Fibroblast of the aortic adventitia (primary cell): Measurements from ENCODE around the gene VCL. TPM values are rescaled to one million over a fixed set of nuclear protein-coding genes. Genes with fewer than 3 reads are reported as not detected.
"Not testable (repeated sequence)": the region's sequence is repeated elsewhere in the genome, so short reads cannot be mapped to it uniquely, and the experiment has no call there.

Experiments
- DNase-seq: peaks from one replicate; pipeline ENCODE4 v3.0.0-alpha.2; 2010; ENCODE audit warnings: low read depth
- H3K4me3 ChIP-seq: 2 replicates; pipeline ENCODE4 v1.5.1; 2011; ENCODE audit warnings: low read depth, mild to moderate bottlenecking, control low read depth, low read length, moderate library complexity
- CTCF ChIP-seq: IDR thresholded peaks from 2 replicates; pipeline ENCODE4 v1.5.1; 2011; ENCODE audit warnings: mild to moderate bottlenecking, low read length, control low read depth, inconsistent platforms; ENCODE audit not compliant: insufficient read depth
- total RNA-seq: library from RNA; depleted of rRNA; stranded (reverse); fragments of >200 nt; gene quantifications from 2 replicates; pipeline ENCODE4 v1.2.3, GENCODE V29; 2012; ENCODE audit warnings: low replicate concordance

VCL gene
- total RNA-seq, 1 donor: 176 TPM

- TF ChIP-seq CTCF: no peak
- no peak for DNase-seq
- H3K4me3 ChIP-seq: peak overlapping the region; percentile 97
These were observed 660 bp downstream of the VCL start for GRCh38 chr10:73998623-73998928.

GRCh38 chr10:73998929-73999691 lies 1.2 kb downstream of the VCL start:
- peak; percentile 89 for DNase-seq
- peak; percentile 76 for TF ChIP-seq CTCF
- H3K4me3 ChIP-seq: peak overlapping the region; percentile 97

GRCh38 chr10:73999703-74000102 lies 1.8 kb downstream of the VCL start:
- DNase-seq: peak; percentile 86
- no peak for TF ChIP-seq CTCF
- H3K4me3 ChIP-seq: peak overlapping the region; percentile 97

- not testable (repeated sequence) for DNase-seq
- H3K4me3 ChIP-seq: peak overlapping the region; percentile 97
These were observed 2.3 kb downstream of the VCL start for GRCh38 chr10:74000244-74000643.

- DNase-seq: no peak
- TF ChIP-seq CTCF: no peak
- H3K4me3 ChIP-seq: peak overlapping the region; percentile 44
These were observed 3.2 kb downstream of the VCL start for GRCh38 chr10:74000892-74001669.

- H3K4me3 ChIP-seq: no peak overlapping the region
- DNase-seq: no peak
- TF ChIP-seq CTCF: no peak
These were observed 8.4 kb downstream of the VCL start for GRCh38 chr10:74006269-74006668.

GRCh38 chr10:74008212-74008731 lies 10.4 kb downstream of the VCL start:
- peak; percentile 98 for DNase-seq
- no peak overlapping the region for H3K4me3 ChIP-seq
- no peak for TF ChIP-seq CTCF
